ENCODE results near the gene PLB1.
"Not testable (repeated sequence)": the region's sequence is repeated elsewhere in the genome, so short reads cannot be mapped to it uniquely, and the experiment has no call there.

GRCh38 chr2:28665811-28666377, 170.0 kb downstream of the PLB1 start:
- not testable (repeated sequence) for TF ChIP-seq CTCF, POLR2A (IDR thresholded peaks at IDR 0.05)
